ENCODE results near the gene ABCC6. TPM values are rescaled to one million over a fixed set of nuclear protein-coding genes. Genes with fewer than 3 reads are reported as not detected.

ABCC6 gene
- total RNA-seq, 1 experiment from 2014 or later, result 1.1 TPM

GRCh38 chr16:16143931-16144330, 79.4 kb downstream of the ABCC6 start:
- H3K36me3 Mint-ChIP-seq (ENCODE audit: insufficient read depth in 1 of 3, low read depth in 3 of 3), result peaks cover 23 to 52% (median 48%) of the 10 kb centered on the region in 3 experiments; a peak in 6 of 7 replicates

More at GRCh38 chr16:16143931-16144330, 79.4 kb downstream of the ABCC6 start:
- Histone ChIP-seq H3K9me3 (ENCODE audit: control insufficient read depth, low read depth, low read length) (no peaks in the 10 kb centered on the region), H2BK5ac (ENCODE audit: insufficient read length, low read length) (no peak overlapping the region), H2AK5ac (ENCODE audit: insufficient read length, low read length) (no peak overlapping the region), H3K79me2 (ENCODE audit: insufficient read depth, low read length) (no peaks in the 10 kb centered on the region), H3K56ac (ENCODE audit: insufficient read length, low read depth, low read length) (no peak overlapping the region), H3K4ac (ENCODE audit: low read depth, low read length) (no peak overlapping the region), H3K79me1 (ENCODE audit: insufficient read depth, low read depth, low read length, poor library complexity, severe bottlenecking) (no peaks in the 10 kb centered on the region), H3K9ac (ENCODE audit: extremely low read depth, insufficient read length, low read length) (no peak overlapping the region), H3K14ac (ENCODE audit: insufficient read depth, low read length) (no peak overlapping the region), H2BK15ac (ENCODE audit: low read depth, low read length) (no peak overlapping the region), H3T11ph (ENCODE audit: low read length) (no peak overlapping the region), H3K27me3 (ENCODE audit: insufficient read depth, low read length) (no peaks in the 10 kb centered on the region), H4K20me1 (ENCODE audit: control insufficient read depth, insufficient read depth, insufficient read length) (no peaks in the 10 kb centered on the region), H2BK12ac (ENCODE audit: insufficient read length, low read depth, low read length) (no peak overlapping the region), H3K23ac (ENCODE audit: insufficient read length, low read depth, low read length) (no peak overlapping the region), H4K91ac (ENCODE audit: insufficient read length, low read depth, low read length) (no peak overlapping the region), H3K18ac (ENCODE audit: insufficient read length, low read depth, low read length) (no peak overlapping the region), H4K5ac (ENCODE audit: insufficient read length, low read depth, low read length) (no peak overlapping the region), H2AFZ (ENCODE audit: low read length) (no peak overlapping the region), H3K23me2 (ENCODE audit: insufficient read length, low read depth, low read length, poor library complexity, severe bottlenecking) (no peaks in the 10 kb centered on the region), H3K4me1 (ENCODE audit: insufficient read depth, low read length) (no peaks in the 10 kb centered on the region), H3K27ac (ENCODE audit: insufficient read length, low read depth, low read length) (no peak overlapping the region), H2BK120ac (ENCODE audit: low read depth, low read length, poor library complexity, severe bottlenecking) (no peak overlapping the region), H4K8ac (replicated peaks; ENCODE audit: insufficient read length, low read depth, low read length) (no peak overlapping the region), H2BK20ac (ENCODE audit: low read depth, low read length, poor library complexity, severe bottlenecking) (no peak overlapping the region), H3K4me2 (ENCODE audit: insufficient read depth, insufficient read length, low read length) (no peak overlapping the region)
- no peak for DNase-seq
- H3K27me3 Mint-ChIP-seq (ENCODE audit: low read depth), result peaks cover 1% of the 10 kb centered on the region; the same call in 1 of the 2 replicates
- WGBS (ENCODE audit: extremely low coverage, insufficient read length, low lambda C conversion rate), result no CpG with 5 or more reads among the region's 8 CpGs
- H3K27ac Mint-ChIP-seq, result peak overlapping the region in 1 of 3 experiments; percentile 39; a peak in 1 of 7 replicates
- no peaks in the 10 kb centered on the region for H3K9me3 Mint-ChIP-seq
- TF ChIP-seq, protein P1, sequence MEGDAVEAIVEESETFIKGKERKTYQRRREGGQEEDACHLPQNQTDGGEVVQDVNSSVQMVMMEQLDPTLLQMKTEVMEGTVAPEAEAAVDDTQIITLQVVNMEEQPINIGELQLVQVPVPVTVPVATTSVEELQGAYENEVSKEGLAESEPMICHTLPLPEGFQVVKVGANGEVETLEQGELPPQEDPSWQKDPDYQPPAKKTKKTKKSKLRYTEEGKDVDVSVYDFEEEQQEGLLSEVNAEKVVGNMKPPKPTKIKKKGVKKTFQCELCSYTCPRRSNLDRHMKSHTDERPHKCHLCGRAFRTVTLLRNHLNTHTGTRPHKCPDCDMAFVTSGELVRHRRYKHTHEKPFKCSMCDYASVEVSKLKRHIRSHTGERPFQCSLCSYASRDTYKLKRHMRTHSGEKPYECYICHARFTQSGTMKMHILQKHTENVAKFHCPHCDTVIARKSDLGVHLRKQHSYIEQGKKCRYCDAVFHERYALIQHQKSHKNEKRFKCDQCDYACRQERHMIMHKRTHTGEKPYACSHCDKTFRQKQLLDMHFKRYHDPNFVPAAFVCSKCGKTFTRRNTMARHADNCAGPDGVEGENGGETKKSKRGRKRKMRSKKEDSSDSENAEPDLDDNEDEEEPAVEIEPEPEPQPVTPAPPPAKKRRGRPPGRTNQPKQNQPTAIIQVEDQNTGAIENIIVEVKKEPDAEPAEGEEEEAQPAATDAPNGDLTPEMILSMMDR (conservative IDR thresholded peaks at IDR 0.05), result no peak
- no peak overlapping the region for H3K4me3 Mint-ChIP-seq
- peaks cover 13 to 17% of the 10 kb centered on the region in 2 experiments for H3K4me1 Mint-ChIP-seq
